Suppressor macrophage treated with lipopolysaccharide for 4 hours (primary cell): ENCODE measurements around the gene TOM1.

Experiments
- DNase-seq: peaks from one replicate; pipeline ENCODE4 v3.0.0-alpha.2; 2020

The TOM1 gene

GRCh38 chr22:35376728-35377472, 77.2 kb downstream of the TOM1 start:
- peak; percentile 99 for DNase-seq

GRCh38 chr22:35377735-35378134, 78.0 kb downstream of the TOM1 start:
- DNase-seq = peak; percentile 66

DNA sequence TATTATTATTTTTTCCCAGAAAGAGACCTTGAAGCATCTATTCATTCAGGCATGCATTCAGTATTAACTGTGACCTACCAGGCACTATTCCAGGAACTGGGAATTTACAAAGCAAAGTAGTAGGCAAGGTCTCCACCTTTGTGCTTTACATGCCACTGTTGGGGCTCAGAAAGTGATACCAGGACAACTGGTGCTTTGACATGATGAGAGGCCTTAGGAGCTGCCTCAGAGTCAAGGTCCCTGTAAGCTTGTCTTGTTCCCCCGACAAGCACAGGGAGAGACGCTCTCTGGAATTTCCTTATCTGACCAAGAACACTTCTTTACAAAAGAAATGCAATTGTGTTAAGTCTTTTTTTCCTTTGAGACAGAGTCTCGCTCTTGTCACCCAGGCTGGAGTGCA, 78.9 kb downstream of the TOM1 start:
- no peak for DNase-seq

DNA sequence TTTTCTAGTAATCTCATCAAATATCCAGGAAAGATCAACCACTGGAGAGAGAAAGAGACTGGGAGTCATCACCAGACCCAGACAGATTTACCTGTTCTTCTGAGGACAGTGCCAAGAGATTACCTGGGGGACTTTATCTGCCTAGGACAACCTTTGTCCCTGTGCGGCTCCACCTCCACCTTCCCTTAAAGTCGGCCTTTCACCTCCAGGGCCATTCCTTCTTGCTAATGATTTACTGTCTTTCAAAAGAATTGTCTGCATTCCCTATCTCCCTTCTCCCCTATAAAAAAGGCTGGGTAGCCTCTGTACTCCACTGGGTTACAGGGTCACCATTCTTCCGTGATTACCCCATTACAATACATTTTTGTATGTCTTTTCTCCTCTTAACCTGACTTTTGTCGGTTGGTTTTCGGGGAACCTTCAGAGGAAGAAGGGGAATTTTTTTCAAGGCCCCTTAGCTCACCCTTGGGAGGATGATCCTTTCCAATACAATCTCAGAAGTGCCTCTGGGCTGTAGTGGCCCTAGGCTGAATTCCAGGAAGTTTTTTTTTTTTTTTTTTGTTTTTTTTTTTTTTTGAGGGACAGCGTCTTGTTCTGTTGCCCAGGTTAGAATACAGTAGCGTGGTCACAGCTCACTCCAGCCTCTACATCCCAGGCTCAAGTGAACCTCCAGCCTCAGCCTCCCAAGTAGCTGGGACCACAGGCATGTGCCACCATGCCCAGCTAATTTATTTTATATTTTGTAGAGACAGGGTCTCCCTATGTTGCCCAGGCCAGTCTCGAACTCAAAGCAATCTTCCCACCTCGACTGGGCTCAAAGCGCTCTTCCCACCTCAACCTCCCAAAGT, 79.7 kb downstream of the TOM1 start:
- DNase-seq = no peak

DNA sequence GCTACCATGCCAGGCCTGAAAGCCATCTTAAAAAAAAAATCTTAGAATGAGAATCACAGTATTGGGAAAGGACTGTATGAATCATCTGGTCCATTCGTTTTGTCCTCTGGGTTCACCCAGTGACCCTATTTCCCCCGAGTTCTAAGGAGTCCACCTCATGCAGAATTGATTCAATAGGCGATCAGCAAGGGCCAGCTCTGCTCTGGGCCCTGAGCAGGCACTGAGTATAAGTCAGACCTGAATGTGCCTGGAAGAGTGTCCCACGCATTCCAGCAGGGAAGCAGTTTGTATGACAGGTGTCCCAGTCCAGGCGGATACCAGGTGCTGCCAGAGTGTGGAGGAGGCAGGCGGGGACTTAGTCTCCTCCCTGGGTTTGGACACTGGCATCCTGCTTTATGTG, 80.3 kb downstream of the TOM1 start:
- DNase-seq = peak; percentile 49

- peak; percentile 98 for DNase-seq
These were observed 81.1 kb downstream of the TOM1 start, which contains the start of gene HMOX1 for GRCh38 chr22:35380537-35381423. TSS of gene HMOX1 (plus strand) at chr22:35381096. CDS start at chr22:35381174, 78 bp downstream.

DNA sequence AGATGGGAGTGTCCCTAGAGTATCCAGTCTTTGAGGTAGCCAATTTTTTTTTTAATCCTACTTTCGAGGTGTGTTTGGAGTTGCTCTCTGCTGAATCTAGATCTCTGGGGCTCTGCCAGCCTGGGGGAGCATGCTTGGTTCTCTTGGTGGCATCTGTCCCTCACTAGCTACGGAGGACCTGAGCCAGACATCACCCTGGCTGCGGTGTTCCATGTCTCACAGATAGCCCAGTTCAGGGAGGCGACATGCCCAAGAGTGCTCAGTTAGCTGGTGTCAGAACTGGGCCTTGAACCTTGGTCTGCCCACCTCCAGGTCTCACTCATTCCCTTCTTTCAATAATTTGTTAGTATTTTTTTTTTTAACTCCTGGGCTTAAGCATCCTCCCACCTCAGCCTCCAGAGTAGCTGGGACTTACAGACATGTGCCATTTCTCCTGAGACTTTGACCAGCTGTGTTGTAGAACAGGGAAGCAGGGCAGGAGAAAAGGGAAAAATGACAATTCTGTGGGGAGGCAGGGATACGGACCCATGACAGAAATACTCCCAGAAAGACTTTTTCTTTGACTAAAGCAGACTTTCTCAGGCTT, 81.8 kb downstream of the TOM1 start:
- no peak for DNase-seq

- DNase-seq = peak; percentile 58
These were observed 84.0 kb downstream of the TOM1 start for GRCh38 chr22:35383679-35384071.

DNA sequence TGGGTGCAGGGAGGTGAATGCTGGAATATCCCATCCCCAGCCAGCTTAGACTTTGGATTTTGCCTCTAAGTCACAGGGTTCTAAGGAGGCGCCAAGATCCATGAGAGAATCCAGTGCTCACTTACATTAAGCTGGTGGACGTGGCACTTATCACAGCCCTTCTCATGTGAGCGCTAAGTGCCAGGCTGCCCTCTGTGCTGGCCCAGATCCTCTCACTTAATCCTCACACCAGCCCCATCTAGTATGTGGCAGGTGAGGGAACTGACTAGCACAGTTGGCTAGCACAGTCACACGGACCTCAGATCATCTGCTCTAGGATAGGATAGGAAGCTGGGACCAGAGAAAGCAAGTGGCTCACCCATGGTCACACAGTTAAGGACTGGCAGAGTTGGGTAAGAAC, 84.8 kb downstream of the TOM1 start:
- DNase-seq = no peak

DNA sequence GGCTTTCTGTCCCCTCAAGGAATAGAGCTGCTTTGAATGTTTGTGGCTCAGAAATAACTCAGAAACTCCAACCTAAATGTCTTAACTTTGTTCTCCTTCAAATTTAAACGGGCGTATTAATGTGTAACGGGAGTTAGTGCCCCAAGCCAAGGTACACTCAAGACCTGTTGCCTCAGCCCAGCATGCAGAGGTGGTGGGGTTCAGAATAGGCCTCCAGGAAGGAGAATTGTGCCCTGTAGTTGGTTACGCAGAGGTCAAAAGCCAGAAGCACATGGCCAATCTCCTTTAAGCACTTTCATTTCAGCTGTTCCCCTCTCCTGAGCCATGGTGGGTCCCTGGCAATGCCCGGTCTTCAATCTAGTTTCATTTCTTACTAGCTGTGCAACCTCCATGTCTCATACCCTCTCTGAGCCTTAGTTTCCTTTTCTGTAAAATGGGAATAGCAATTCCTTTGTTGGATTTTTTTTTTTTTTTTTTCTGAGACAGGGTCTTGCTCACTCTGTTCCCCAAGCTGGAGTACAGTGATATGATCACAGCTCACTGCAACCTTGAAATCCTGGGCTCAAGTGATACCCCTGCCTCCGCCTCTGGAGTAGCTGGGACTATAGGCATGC, 85.4 kb downstream of the TOM1 start:
- no peak for DNase-seq

DNA sequence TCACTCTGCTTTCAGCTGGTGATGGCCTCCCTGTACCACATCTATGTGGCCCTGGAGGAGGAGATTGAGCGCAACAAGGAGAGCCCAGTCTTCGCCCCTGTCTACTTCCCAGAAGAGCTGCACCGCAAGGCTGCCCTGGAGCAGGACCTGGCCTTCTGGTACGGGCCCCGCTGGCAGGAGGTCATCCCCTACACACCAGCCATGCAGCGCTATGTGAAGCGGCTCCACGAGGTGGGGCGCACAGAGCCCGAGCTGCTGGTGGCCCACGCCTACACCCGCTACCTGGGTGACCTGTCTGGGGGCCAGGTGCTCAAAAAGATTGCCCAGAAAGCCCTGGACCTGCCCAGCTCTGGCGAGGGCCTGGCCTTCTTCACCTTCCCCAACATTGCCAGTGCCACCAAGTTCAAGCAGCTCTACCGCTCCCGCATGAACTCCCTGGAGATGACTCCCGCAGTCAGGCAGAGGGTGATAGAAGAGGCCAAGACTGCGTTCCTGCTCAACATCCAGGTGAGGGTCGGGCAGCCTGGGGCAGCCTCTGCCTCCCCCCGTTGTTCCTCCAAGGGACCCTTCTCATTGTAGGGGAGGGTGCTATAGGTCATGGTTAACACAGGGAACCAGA, 87.1 kb downstream of the TOM1 start:
- DNase-seq = no peak

- no peak for DNase-seq
These were observed 91.2 kb downstream of the TOM1 start for GRCh38 chr22:35390933-35391332.

DNA sequence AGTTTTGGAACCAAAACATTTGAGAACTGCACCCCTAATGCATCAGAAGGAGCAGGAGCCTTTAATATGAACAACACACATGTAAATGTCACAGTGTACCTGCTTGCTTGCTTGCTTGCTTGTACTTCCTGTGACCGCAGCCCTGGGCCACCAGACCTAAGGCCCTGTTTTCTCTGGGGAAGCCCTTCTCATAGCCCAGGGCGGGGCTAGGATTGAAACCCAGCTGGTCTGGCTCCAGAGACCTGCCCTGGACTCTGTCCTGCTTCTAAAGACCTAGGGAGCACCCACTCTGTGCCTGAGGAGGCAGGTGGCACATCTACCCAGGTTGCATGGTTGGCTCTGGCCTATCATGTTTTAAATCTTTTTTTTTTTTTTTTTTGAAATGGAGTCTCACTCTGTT, 92.7 kb downstream of the TOM1 start:
- DNase-seq = no peak

- no peak for DNase-seq
These were observed 93.7 kb downstream of the TOM1 start for GRCh38 chr22:35393116-35394010.

DNA sequence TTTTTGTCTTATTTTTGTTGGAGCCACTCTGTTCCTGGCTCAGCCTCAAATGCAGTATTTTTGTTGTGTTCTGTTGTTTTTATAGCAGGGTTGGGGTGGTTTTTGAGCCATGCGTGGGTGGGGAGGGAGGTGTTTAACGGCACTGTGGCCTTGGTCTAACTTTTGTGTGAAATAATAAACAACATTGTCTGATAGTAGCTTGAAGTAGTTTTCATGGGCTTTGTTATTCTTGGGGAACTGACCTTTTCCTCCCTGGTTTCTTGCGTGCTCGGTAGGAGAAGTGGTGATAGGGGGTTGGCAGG, 94.3 kb downstream of the TOM1 start:
- no peak for DNase-seq

GRCh38 chr22:35394810-35395563, 95.3 kb downstream of the TOM1 start:
- no peak for DNase-seq

- peak; percentile 83 for DNase-seq
These were observed 96.9 kb downstream of the TOM1 start for GRCh38 chr22:35396622-35397021.

DNA sequence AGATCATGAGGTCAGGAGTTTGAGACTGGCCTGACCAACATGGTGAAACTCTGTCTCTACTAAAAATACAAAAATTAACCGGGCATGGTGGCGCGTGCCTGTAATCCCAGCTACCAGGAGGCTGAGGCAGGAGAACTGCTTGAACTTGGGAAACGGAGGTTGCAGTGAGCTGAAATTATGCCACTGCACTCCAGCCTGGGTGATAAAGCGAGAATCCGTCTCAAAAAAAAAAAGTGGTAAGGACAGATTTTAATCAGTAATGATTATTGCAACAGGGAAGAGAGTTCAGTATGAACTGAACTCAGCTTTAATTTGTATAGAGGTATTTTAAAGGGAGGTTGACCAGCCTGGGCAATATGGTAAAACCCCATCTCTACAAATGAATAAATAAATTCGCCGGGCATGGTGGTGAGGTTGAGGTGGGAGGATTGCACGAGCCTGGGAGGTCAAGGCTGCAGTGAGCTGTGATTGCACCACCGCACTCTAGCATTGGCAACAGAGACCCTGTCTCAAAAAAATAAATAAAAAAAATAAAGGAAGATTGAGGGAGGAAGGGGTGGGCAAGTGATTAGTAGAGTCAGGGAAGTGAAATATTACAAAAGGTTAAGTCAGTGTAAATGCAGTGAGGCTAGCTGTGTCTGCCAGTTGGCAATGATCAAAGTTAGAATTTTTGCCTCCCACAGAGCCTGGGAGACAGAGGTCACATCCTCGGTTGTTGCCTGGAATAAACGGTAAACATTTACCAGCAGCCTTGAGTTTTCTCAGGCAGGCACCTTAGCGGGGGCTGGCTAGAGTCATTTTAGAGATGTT, 97.6 kb downstream of the TOM1 start:
- DNase-seq = peak; percentile 31
